GM21367 (cell line): ENCODE results near the gene EID2.

Experiments
- ATAC-seq: cut with Tn5 transposase; IDR thresholded peaks from one replicate; pipeline ENCODE4 v1.9.1; 2021; ENCODE audit not compliant: unreplicated experiment

Gene EID2

DNA sequence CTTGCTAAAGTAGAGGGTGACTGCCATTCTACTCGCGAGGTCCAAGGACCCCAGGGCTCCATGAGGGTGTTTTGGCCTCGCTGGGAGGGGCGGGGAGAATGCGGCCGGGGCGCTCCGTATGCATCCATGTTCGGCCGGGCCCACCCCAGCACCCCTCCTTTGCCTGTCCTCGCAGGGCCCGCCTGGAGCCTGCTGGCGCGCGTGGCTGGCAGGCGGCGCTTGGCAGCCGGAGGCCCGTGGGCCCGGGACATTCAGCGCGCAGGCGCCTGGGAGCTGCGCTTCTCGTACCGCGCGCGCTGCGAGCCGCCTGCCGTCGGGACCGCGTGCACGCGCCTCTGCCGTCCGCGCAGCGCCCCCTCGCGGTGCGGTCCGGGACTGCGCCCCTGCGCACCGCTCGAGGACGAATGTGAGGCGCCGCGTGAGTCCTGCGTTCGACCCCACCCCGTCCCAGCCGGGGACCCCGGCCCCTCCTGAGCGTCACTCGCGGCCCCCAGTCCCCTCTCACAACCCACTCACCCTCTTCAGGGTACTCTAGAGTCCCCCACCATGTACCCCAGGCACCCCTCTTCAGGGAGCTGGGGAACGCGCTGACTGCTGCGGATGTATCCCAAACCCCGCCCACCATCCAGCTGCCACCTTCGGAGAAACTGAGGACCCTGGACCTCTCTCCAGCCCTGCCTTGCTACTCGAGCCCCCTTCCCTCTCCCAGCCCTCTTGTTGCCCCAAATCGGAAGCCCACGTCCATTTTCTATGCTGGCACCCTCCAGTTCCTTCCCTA lies 37.1 kb downstream of the EID2 start:
- ATAC-seq = no peak

DNA sequence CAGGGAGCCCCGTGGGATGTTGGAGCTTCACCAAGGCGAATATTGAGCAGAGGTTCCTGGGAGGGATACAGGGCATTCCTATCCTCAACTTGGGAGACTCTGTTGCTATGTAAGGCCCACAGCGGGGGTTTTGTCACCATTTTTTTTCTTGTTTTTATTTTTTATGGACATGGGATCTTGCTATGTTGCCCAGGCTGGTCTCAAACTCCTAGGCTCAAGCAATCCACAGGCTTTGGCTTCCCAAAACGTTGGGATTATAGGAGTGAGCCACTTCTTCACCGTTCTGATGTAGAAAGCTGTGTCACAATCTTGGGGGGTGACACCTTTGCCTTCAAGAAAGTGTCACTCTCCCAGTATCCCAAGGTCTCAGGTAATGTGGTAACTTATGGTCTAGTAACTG lies 38.6 kb downstream of the EID2 start:
- no peak for ATAC-seq

DNA sequence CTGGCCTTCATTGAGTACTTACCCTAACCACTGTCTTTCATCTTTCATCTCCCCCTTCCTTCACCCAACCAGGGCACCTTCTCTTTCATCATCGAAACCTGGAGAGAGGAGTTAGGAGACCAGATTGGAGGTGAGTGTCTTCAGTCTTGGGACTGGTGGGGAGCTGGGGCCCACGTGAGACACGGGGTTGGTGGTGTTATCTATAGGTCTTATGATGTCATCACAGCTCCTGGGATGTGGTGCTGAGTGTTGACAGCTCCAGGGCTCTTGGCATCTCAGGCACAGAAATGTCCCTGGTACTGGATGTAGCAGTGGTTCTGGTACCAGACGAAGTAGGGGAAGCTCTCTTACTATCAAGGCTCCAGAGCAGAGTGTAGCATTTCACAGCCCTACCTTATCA lies 39.4 kb downstream of the EID2 start:
- ATAC-seq = no peak

DNA sequence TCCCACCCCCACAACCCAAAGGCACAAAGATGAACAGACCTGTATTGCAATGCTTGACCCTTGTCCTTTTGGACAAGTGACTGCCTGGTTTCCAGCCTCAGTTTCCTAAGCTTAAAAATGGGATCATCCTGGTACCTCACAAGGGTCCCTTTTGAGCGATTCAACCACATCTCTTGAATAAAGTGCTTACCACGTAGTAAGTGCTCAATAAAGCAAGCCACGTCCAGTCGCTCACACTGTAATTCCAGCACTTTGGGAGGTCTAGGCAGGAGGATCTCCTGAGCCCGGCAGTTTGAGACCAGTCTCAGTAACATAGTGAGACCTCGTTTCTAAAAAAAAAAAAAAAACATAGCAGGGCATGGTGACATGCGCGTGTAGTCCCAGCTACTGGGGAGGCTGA lies 40.0 kb downstream of the EID2 start:
- no peak for ATAC-seq

DNA sequence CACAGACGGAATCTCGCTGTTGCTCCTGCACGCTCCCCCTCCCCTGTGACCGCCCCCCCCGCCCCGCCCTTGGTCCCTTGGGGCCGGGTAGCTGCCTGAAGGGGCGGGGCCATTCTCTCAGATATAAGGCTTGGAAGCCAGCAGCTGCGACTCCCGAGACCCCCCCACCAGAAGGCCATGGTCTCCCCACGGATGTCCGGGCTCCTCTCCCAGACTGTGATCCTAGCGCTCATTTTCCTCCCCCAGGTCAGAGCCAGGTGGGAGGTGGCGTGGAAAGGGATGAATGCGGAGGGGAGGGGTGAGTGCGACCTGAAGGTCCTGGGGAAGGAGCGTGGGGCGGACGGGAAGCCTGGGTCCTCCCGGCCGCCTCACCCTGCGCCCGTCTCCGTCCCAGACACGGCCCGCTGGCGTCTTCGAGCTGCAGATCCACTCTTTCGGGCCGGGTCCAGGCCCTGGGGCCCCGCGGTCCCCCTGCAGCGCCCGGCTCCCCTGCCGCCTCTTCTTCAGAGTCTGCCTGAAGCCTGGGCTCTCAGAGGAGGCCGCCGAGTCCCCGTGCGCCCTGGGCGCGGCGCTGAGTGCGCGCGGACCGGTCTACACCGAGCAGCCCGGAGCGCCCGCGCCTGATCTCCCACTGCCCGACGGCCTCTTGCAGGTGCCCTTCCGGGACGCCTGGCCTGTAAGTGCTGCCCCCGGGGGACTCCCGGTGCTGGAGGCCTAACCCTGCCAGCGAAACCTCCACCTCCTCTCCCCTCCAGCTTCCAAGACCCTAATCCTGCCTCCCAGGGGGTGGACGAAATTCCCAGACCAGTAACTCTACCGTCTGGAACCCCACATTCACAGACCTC lies 40.9 kb downstream of the EID2 start, which contains the start of gene DLL3:
Gene DLL3 (plus strand): TSS at position 150 of the 845 bp plus-strand sequence. CDS start 28 bp downstream, at position 178.
- no peak for ATAC-seq

DNA sequence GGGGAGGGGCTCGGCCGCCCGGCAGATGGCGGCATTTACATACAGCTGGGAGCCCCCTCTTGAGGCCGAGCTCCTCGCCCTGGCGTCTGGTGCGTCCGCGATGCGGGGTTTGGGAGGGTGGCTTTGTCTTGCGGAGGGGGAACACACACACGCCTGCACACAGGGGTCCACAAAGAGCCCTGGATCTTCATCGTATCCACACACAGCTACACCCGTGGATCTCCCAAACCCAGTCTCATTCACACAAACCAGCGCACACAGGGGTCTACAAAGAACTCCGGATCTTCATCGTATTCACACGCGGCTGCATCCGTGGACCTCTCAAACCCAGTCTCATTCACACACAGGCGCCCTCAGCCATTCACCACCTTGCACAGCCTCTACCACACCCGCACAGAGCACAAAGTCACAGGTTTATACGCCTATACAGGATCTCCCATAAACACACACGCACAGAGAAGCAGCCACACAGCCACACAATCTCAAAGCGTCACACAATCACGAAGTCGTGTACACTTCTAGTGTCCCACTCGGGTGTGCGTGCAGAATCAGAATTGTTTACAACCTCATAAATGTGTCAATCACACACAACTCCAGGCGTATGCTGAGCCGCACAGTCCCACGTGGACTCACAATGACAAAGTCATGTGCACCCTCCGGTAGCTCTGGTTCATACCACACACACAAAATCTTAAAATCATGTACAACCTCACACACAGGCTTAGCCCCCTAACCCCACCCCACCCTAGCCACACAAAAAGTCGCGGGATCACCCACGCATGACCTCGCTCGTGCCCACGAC lies 41.8 kb downstream of the EID2 start:
- ATAC-seq = no peak

DNA sequence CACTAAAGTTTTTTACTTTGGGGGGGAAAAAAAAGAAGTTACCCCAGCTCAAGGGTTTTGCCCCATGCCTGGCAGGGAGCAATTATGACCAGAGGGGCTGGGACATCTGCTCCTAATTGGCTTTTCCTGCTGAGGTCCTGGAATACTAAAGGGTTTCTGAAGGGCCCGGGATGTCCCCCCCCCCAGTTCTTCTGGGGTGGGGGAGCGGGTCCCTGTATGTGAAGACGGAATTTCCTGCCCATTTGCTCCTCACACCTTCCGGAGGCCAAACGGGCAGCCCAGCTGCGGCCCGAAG lies 42.3 kb downstream of the EID2 start:
- no peak for ATAC-seq

DNA sequence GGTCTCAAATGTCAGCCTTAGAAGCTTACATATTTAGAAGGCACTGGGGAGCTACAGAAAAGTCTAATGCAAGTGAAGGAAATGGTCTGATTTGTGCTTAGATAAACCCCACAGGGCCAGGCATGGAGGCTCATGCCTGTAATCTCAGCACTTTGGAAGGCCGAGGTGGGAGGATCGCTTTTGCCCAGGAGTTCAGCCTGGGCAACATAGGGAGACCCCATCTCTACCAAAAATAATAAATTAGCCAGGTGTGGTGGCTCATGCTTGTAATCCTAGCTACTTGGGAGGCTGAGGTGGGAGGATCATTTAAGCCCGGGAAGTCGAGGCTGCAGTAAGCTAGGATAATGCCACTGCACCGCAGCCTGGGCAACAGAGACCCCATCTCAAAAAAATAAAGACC lies 43.9 kb downstream of the EID2 start:
- ATAC-seq = no peak

DNA sequence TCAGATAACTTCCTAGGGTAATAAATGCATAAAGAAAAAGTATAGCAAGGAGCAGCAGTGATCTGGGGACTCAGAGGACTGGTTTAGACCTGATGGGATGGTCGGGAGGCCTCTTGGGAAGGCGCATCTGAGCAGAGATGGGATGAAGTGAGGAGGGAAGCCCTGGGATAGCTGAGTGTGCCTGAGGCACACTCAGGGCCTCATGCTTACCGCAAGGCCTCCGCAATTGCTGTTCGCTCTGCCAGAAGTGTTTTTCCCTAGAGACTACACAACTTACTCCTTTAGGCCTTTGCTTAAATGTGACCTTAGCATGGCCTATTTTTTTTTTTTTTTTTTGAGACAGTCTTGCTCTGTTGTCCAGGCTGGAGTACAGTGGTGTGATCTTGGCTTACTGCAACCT lies 45.3 kb downstream of the EID2 start:
- ATAC-seq = no peak

DNA sequence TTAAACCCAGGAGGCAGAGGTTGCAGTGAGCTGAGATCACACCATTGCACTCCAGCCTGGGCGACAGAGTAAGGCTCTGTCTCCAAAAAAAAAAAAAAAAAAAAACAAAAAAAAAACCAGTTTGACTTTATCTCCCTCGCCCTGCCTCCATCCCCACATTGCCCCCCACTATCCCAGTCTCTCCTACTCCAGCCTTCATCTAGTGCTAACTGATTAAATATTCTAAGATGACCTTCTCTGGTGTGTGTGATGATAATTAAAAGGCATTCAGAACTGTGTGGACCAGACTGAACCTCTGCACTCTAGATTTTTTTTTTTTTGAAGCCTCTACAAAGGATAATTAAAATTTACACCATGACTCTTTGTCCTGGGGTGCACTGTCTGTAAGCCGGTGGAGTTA lies 47.2 kb downstream of the EID2 start:
- no peak for ATAC-seq

DNA sequence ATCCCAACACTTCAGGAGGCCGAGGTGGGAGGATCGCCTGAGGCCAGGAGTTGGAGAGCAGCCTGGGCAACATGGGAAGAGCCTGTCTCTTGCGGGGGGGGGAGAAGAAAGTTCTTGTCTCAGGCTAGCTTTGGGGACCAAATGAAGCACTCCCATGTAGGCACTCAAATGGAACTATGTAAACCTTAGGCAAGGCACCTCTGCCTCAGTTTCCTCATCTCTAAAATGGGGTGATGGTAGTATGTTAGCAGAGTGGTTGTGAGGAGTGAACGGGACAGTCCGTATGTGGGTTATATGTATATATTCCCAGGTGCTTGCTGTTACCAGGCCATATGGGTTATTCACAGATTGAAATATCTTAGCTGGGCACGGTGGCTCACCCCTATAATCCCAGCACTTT lies 47.7 kb downstream of the EID2 start:
- ATAC-seq = no peak

DNA sequence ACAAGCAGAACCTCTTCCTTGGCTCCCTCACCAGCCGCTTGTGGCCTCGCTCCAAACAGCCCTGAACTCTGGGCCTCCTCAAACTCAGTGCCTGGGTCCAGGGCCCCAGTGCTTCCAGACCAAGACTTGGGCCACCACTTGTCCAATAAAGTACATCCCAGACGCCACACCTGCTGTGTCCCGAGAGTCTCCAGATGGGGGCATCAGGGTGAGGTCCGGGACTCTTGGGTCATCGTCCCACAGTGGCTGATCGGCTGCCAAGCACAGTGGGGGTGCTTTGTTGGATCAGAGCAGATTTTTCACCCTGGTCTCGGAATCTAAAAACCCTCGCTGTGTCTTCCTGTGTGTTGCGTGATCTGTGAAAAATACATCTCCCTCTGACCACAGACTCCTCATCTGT lies 50.2 kb downstream of the EID2 start:
- ATAC-seq = no peak
